Measurements from ENCODE around the gene PPIL1. TPM values are rescaled to one million over a fixed set of nuclear protein-coding genes. Genes with fewer than 3 reads are reported as not detected.

Gene PPIL1
- total RNA-seq, 4 donors from 2014 or later, result 9.2 to 19.8 (median 13.0) TPM

DNA sequence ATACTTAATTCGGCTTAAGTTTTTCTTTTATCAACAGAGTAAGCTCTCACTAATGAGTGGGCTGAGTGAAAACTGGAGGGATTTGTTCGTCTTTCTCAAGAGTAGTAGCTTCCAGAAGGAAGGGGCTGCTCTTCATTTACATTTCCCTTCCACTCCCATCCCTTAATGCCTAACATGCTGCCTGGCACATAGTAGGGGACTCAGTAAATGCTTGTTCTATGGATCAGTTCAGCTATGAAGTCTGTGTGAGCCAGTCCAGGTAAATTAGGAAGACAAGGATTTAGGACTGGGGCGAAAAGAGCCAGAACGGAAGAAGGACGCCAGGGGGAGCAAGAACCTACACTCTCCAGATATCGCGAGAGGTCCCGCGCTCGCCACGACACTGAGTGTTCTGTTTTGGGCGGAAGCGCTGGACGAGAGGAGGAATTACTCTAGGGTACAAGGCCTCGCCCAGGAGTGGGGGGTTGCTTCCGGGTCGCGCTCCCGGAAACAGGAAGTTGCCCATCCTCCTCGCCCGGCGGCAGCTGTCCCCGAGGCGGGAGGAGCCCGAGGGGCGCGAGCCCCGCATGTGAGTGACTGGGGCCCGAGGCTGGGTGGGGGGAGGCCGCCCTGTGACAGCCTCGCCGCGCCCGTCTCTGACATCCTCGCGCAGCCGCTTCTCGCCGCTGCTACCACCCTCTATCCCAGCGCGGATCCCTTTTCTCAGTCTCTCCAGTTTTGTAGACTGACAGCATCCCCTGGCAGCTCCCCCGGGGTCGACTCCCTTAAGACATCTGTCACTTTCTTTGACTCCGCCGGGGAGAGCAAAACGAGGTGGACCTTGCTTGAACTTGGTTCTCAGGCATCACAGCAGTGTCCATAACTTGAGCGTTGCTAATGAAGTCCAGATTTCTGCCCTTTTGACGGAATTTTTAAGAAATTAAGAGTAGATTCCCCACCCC, 11.1 kb upstream of the PPIL1 start, which contains the start of gene C6orf89:
TSS of gene C6orf89 (plus strand) at position 492 of the 941 bp plus-strand sequence. CDS start 13,493 bp downstream, outside the sequence.
- peak within 1 kb of the TSS; percentile 81 to 90 (median 85) for H3K27ac ChIP-seq
- H3K9me3 ChIP-seq, result no peaks in the 10 kb centered on the region
- peak; percentile 98 for DNase-seq (ENCODE audit: low spot score in 2 of 2)
- WGBS, 2 donors, result 3 to 4% methylated on average over 30 to 43 of the region's 48 CpGs
- peaks cover 0 to 37% (median 15%) of the 10 kb centered on the region in 4 donors for H3K4me1 ChIP-seq
- H3K36me3 ChIP-seq, result no peaks in the 10 kb centered on the region
- H3K4me3 ChIP-seq, result peak within 1 kb of the TSS; percentile 72 to 89 (median 87)
- H3K27me3 ChIP-seq, result no peaks in the 10 kb centered on the region
- peak; percentile 88 to 97 for TF ChIP-seq EP300 (IDR thresholded peaks at IDR 0.05)
- TF ChIP-seq CTCF (IDR thresholded peaks at IDR 0.05), result peak; percentile 82 to 98 (median 92)
- peak; percentile 61 to 78 for TF ChIP-seq POLR2A (IDR thresholded peaks at IDR 0.05)

- H3K27me3 ChIP-seq, result no peaks in the 10 kb centered on the region
- H3K36me3 ChIP-seq, result no peaks in the 10 kb centered on the region
- no peak overlapping the region for H3K4me3 ChIP-seq
- H3K27ac ChIP-seq, result no peak overlapping the region
- DNase-seq (ENCODE audit: low spot score in 2 of 2), result no peak
- TF ChIP-seq EP300 (IDR thresholded peaks at IDR 0.05) (no peak), POLR2A (IDR thresholded peaks at IDR 0.05) (no peak), CTCF (IDR thresholded peaks at IDR 0.05) (no peak)
- H3K9me3 ChIP-seq, result no peaks in the 10 kb centered on the region
- peaks cover 0 to 36% (median 15%) of the 10 kb centered on the region in 4 donors for H3K4me1 ChIP-seq
- 99% methylated on average over 3 of the region's 3 CpGs for WGBS, 2 donors
Measured at GRCh38 chr6:36884610-36885009, 10.0 kb upstream of the PPIL1 start.

DNA sequence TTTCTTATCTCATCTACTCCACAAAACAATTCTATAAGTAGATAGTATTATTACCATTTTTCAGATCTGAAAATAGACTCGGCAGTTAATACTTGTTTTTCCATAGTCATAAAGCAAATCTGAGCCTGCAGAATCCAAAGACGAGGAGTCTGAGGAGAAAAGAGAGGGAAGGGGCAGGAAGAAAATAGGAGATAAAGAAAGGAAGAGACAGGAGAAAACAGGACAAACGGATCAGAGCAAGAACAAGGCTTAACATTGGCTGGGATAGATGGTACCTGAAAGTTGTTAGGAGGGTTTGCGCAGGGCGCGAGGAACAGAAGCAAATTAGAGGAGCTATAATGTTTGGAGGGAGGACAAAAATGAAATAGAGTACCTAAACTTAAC, 639 bp upstream of the PPIL1 start:
- peaks cover 0 to 23% (median 3%) of the 10 kb centered on the region in 4 donors for H3K4me1 ChIP-seq
- H3K27me3 ChIP-seq, result no peaks in the 10 kb centered on the region
- no peak for DNase-seq (ENCODE audit: low spot score in 2 of 2)
- TF ChIP-seq CTCF (IDR thresholded peaks at IDR 0.05) (no peak), POLR2A (IDR thresholded peaks at IDR 0.05) (no peak), EP300 (IDR thresholded peaks at IDR 0.05) (no peak)
- H3K4me3 ChIP-seq, result peak overlapping the region; percentile 67 to 97 (median 93)
- 32 to 38% methylated on average over 6 of the region's 6 CpGs for WGBS, 2 donors
- peak overlapping the region in 3 of 4 donors; percentile 88 to 92 (median 89) for H3K27ac ChIP-seq
- H3K36me3 ChIP-seq, result peaks cover 0 to 9% (median 0%) of the 10 kb centered on the region in 3 donors
- H3K9me3 ChIP-seq, result no peaks in the 10 kb centered on the region

- no peak for DNase-seq (ENCODE audit: low spot score in 2 of 2)
- H3K9me3 ChIP-seq, result no peaks in the 10 kb centered on the region
- TF ChIP-seq POLR2A (IDR thresholded peaks at IDR 0.05) (no peak), EP300 (IDR thresholded peaks at IDR 0.05) (no peak), CTCF (IDR thresholded peaks at IDR 0.05) (no peak)
- H3K27me3 ChIP-seq, result no peaks in the 10 kb centered on the region
- peak overlapping the region in 2 of 4 donors; percentile 88 to 92 for H3K27ac ChIP-seq
- H3K4me3 ChIP-seq, result peak overlapping the region; percentile 67 to 97 (median 93)
- WGBS, 2 donors, result 14 to 15% methylated on average over 11 of the region's 11 CpGs
- peaks cover 0 to 21% (median 0%) of the 10 kb centered on the region in 3 donors for H3K36me3 ChIP-seq
- peaks cover 0 to 23% (median 3%) of the 10 kb centered on the region in 4 donors for H3K4me1 ChIP-seq
Measured at GRCh38 chr6:36873612-36874442, 776 bp downstream of the PPIL1 start.

Measured in tibial nerve (tissue), 4 donors.